ENCODE data around the gene PRSS37.

DNA sequence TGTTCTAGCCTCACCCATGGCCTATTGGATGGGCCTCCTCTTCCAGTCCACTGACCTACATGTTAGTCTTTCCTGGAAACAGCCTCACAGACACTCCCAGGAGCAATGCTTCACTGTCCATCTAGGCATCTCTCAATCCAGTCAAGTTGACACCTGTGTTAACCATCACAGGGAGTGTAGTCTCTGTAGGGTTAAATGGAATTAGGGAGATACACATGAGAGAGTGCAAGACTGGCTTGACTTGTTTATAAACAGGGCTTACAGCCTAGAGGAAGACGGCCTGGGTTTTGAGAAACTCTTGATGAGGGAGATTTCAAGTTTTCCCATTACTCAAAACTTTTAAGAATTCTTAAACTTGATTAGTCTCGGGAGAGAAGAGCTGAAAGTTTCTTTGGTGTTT is 18.9 kb upstream of the PRSS37 start:
- TF ChIP-seq, protein P1, sequence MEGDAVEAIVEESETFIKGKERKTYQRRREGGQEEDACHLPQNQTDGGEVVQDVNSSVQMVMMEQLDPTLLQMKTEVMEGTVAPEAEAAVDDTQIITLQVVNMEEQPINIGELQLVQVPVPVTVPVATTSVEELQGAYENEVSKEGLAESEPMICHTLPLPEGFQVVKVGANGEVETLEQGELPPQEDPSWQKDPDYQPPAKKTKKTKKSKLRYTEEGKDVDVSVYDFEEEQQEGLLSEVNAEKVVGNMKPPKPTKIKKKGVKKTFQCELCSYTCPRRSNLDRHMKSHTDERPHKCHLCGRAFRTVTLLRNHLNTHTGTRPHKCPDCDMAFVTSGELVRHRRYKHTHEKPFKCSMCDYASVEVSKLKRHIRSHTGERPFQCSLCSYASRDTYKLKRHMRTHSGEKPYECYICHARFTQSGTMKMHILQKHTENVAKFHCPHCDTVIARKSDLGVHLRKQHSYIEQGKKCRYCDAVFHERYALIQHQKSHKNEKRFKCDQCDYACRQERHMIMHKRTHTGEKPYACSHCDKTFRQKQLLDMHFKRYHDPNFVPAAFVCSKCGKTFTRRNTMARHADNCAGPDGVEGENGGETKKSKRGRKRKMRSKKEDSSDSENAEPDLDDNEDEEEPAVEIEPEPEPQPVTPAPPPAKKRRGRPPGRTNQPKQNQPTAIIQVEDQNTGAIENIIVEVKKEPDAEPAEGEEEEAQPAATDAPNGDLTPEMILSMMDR (IDR thresholded peaks at IDR 0.05; ENCODE audit: low read length), result no peak
- no peak for TF ChIP-seq EZH2 (IDR thresholded peaks at IDR 0.05; ENCODE audit: borderline replicate concordance, low read length)

Measured in OCI-LY1 (cell line).